GF-D8 (cell line): ENCODE measurements around the gene OR14J1.
"Not testable (repeated sequence)": the region's sequence is repeated elsewhere in the genome, so short reads cannot be mapped to it uniquely, and the experiment has no call there.

Experiments used
- DNase-seq: peaks from one replicate; lab custom pipeline; 2025; lab: John Stamatoyannopoulos, UW

Gene OR14J1

DNA sequence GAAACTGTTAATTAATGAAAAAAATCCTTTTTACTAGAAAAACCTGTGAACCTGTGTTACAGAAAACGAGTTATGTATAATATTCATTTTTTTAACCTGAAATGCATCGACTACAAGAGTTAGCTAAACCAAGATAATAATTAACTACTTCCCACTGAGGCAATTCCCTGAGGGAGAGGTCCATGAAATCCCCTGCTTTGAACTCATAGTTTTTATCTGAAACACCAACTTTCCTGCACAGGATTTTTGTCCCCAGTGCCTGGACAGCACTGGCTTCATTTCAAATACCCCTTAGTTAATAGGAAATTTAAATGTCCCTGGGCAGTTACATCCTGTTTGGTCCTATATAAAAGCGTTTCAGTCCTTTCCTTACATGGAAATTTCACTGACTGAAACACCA, at the start of gene OR14J1:
TSS of gene OR14J1 (plus strand) at position 386 of the 400 bp plus-strand sequence. CDS start 4,989 bp downstream, outside the sequence.
- no peak for DNase-seq

GRCh38 chr6:29251736-29252135, 49.8 kb upstream of the OR14J1 start:
- DNase-seq: no peak

DNA sequence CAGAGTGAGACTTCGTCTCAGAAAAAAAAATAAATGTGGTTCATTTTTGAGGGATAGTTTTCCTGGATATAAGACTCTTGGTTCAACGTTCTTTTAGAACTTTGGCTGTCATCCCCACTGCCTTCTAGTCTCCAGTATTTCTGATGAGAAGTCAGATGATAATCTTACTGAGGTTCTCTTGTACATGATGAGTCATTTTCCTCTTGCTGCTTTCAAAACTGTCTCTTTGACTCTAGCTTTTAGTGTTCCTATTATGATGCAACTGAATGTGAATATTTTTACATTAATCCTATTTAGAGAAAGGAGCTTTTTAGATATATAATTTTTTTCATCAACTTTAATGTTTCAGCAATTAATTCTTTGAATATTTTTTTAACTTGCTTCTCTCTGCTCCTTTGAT, 46.0 kb upstream of the OR14J1 start:
- no peak for DNase-seq

DNA sequence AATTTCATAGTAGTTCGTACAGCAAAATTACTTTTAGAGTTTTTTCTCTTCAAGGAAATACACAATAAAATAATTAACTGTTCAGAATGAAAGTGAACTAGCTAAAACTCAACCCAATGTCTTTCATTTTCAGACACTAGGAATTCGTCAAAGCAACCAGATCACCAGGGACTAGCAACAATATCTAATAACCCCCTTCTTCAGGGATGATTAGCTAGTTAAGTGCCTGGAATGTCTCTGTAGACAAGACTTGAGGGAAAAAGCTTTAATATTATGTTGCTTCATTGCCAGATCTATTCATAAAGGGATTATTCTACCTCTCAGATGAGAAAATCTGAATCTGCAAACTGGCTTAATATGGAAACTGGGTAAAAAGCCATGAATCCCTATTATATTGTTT, 41.8 kb upstream of the OR14J1 start:
- DNase-seq: no peak

DNA sequence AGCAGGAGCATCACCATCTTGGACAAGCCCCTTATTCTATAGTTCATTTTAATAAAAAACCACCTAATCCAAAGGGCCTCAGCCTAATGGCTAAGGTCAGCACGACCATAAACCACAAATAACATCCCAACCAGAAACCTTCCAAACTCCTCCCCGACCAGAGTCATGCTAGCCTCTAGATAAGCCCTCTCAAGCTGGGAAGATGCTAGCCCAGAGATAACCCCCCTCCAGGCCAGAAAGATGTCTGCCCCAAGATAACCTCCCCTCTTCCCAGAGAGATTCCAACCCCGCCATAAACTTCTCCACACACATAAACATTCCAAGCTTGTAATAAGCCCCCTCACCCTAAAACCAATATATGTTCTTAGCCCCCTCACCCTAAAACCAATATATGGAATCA, 38.5 kb upstream of the OR14J1 start:
- no peak for DNase-seq

- no peak for DNase-seq
Measured at GRCh38 chr6:29294499-29294914, 7.0 kb upstream of the OR14J1 start.

- no peak for DNase-seq
Measured at GRCh38 chr6:29295181-29295585, 6.3 kb upstream of the OR14J1 start.

GRCh38 chr6:29295623-29296022, 5.9 kb upstream of the OR14J1 start:
- no peak for DNase-seq

GRCh38 chr6:29319931-29320330, 18.4 kb downstream of the OR14J1 start:
- no peak for DNase-seq

- DNase-seq: not testable (repeated sequence)
Measured at GRCh38 chr6:29323332-29323731, 21.8 kb downstream of the OR14J1 start.

DNA sequence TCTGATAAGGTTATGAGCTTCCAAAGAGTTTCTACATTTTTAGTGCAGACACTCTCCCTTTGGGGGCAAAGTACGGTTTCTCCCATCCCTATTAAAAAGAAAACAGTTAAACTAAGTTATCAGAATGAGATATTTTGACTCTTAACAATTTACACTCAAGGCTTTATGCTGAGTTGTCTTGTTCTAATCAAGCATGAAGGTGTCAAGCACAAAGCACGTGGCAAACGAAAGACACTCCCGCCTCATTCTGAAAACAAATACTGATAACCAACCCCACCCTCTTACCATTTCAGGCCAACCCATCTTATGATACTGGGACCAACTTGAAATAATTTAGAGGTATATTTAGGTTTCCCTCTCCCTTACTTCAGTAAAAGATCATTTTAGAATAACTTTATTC, 24.3 kb downstream of the OR14J1 start:
- no peak for DNase-seq

GRCh38 chr6:29332676-29333075, 31.2 kb downstream of the OR14J1 start:
- DNase-seq: no peak

DNA sequence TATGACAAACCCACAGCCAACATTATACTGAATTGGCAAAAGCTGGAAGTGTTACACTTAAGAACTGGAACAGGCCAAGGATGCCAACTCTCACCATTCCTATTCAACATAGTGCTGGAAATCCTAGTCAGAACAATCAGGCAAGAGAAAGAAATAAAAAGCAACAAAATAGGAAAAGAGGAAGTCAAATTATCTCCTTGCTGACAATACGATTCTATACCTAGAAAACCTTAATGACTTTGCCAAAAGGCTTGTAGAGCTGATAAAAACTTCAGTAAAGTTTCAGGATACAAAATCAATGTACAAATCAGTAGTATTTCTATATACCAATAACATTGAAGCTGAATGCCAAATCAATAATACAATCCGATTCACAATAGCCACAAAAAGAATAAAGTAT, 34.8 kb downstream of the OR14J1 start:
- DNase-seq: no peak

GRCh38 chr6:29345380-29345779, 43.9 kb downstream of the OR14J1 start:
- no peak for DNase-seq

DNA sequence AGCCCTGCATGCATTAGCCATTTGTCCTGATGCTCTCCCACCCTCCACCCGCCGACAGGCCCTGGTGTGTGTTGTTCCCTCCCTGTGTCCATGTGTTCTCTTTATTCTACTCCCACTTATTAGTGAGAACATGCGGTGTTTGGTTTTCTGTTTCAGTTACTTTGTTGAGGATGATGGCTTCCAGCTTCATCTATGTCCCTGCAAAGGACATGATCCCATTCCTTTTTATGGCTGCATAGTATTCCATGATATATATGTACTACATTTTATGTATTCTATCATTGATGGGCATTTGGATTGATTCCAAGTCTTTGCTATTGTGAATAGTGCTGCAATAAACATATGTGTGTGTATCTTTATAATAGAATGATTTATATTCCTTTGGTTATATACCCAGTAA, 47.8 kb downstream of the OR14J1 start:
- not testable (repeated sequence) for DNase-seq

- no peak for DNase-seq
Measured at GRCh38 chr6:29354980-29355379, 53.5 kb downstream of the OR14J1 start.

DNA sequence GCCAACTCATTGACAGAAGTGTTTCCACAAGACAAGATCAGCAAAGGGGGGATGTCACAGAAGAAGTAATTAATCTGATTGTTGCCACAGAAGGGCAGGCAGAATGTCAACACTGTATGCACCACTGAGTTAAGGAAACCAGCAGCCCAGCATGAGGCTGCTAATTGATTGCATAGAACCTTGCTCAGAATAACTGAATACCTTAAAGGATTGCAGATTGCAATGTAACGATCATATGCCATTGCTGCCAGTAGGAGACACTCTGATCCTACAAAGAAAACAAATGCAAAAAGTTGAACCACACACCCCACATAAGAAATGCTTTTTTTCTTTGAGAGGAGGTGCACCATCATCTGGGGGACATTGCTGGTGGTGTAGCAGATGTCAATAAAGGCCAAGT, 54.1 kb downstream of the OR14J1 start:
- DNase-seq: no peak
